ENCODE measurements around the gene ME1. TPM values are rescaled to one million over a fixed set of nuclear protein-coding genes. Genes with fewer than 3 reads are reported as not detected.

ME1 gene
- total and polyA plus RNA-seq, 2 of the 13 experiments (the other 11 are each of a cell fraction or from before 2014, with no cell fraction given): not detected

GRCh38 chr6:83182114-83182513, 248.7 kb downstream of the ME1 start:
- no peaks in the 10 kb centered on the region for H3K27me3 ChIP-seq (ENCODE audit: control insufficient read depth in 1 of 2, insufficient read depth in 2 of 2, low read length in 2 of 2)
- peaks cover 15 to 83% of the 10 kb centered on the region in 2 experiments for H3K36me3 ChIP-seq (replicated peaks in 1 of 2; ENCODE audit: control insufficient read depth in 1 of 2, insufficient read depth in 2 of 2, low read length in 2 of 2)
- H3K27ac ChIP-seq (ENCODE audit: extremely low read length, insufficient read depth, low read length): no peak overlapping the region
- CTCF ChIA-PET (ENCODE audit: low intra/inter-chr PET ratio, low total read pairs): no interaction called here
- H2AFZ ChIP-seq (ENCODE audit: low read length): no peak overlapping the region
- H3K9me3 ChIP-seq (ENCODE audit: low read length): no peaks in the 10 kb centered on the region
- BruUV-seq (replicated peaks): no TSS peak
- in situ Hi-C loops (cut with HindIII; ENCODE audit: extremely low pct_ligation_motif_present, low pct_unique_long_range_greater_than_20kb) (loop anchor here (25.0 kb wide), 1 partner anchor 945 kb away; the partner anchor contains the start of gene IBTK), intact Hi-C loops (cut with micrococcal nuclease; ENCODE audit: unreplicated experiment) (no loop called here)
- DNase-seq (ENCODE audit: low spot score): no peak
- no peak overlapping the region for H3K4me3 ChIP-seq (replicated peaks in 1 of 3; ENCODE audit: insufficient read depth in 1 of 3, low read depth in 2 of 3, low read length in 3 of 3)
- H3K4me2 ChIP-seq (ENCODE audit: low read depth, low read length): no peak overlapping the region
- POLR2A ChIA-PET: no interaction called here
- TF ChIP-seq CSRNP1 (CRISPR knock-in tag; IDR thresholded peaks at IDR 0.05): no peak
- TF ChIP-seq ATF7 (IDR thresholded peaks at IDR 0.05): peak; percentile 29; the same call in 1 of the 2 replicates
- TF ChIP-seq ATF7 (CRISPR knock-in tag; IDR thresholded peaks at IDR 0.05): no peak
- 0 out of 2 replicates have a peak, but pooled peaks have one; percentile 21 for TF ChIP-seq CREB1 (IDR thresholded peaks at IDR 0.05)
- no peak for TF ChIP-seq CREB1 (CRISPR knock-in tag; IDR thresholded peaks at IDR 0.05)
- TF ChIP-seq JARID2 (CRISPR knock-in tag; IDR thresholded peaks at IDR 0.05; ENCODE audit: insufficient replicate concordance): no peak
- H3K4me1 ChIP-seq (ENCODE audit: insufficient read depth, low read length): peaks cover 7% of the 10 kb centered on the region; the same call in 1 of the 2 replicates
- FAIRE-seq: no peak
- no peaks in the 10 kb centered on the region for H4K20me1 ChIP-seq (ENCODE audit: insufficient read depth, low read length)
- H3K79me2 ChIP-seq (ENCODE audit: insufficient read depth, low read length): peaks cover 8% of the 10 kb centered on the region
- no peak for ATAC-seq
- no peak overlapping the region for H3K9ac ChIP-seq (ENCODE audit: insufficient read depth, low read depth, low read length)
- 86% methylated on average over 1 of the region's 1 CpG for WGBS (ENCODE audit: low lambda C conversion rate)

- BruUV-seq (replicated peaks): no TSS peak
- in situ Hi-C loops (cut with HindIII; ENCODE audit: extremely low pct_ligation_motif_present, low pct_unique_long_range_greater_than_20kb): loop anchor here (25.0 kb wide), 1 partner anchor 943 kb away; the partner anchor contains the start of gene IBTK
- peaks cover 11 to 87% of the 10 kb centered on the region in 2 experiments for H3K36me3 ChIP-seq (replicated peaks in 1 of 2; ENCODE audit: control insufficient read depth in 1 of 2, insufficient read depth in 2 of 2, low read length in 2 of 2)
- no peaks in the 10 kb centered on the region for H3K27me3 ChIP-seq (ENCODE audit: control insufficient read depth in 1 of 2, insufficient read depth in 2 of 2, low read length in 2 of 2)
- TF ChIP-seq SNAI1 (CRISPR knock-in tag; IDR thresholded peaks at IDR 0.05; ENCODE audit: borderline replicate concordance): no peak
- TF ChIP-seq ZBTB37 (CRISPR knock-in tag; IDR thresholded peaks at IDR 0.05): no peak
- no peak for TF ChIP-seq CERS6 (CRISPR knock-in tag; IDR thresholded peaks at IDR 0.05)
- no peaks in the 10 kb centered on the region for H4K20me1 ChIP-seq (ENCODE audit: insufficient read depth, low read length)
- no peak overlapping the region for H3K27ac ChIP-seq (ENCODE audit: extremely low read length, insufficient read depth, low read length)
- DNase-seq (ENCODE audit: low spot score): no peak
- CTCF ChIA-PET (ENCODE audit: low intra/inter-chr PET ratio, low total read pairs): no interaction called here
- no peaks in the 10 kb centered on the region for H3K4me1 ChIP-seq (ENCODE audit: insufficient read depth, low read length)
- no peak overlapping the region for H3K4me3 ChIP-seq (replicated peaks in 1 of 3; ENCODE audit: insufficient read depth in 1 of 3, low read depth in 2 of 3, low read length in 3 of 3)
- H3K79me2 ChIP-seq (ENCODE audit: insufficient read depth, low read length): peaks cover 7% of the 10 kb centered on the region
- ATAC-seq: no peak
- POLR2A ChIA-PET: interaction anchor here (1.4 kb wide), 1 partner anchor 12 kb away, joined by 5 read pairs; the partner anchor contains the start of genes PGM3 and RWDD2A
- H2AFZ ChIP-seq (ENCODE audit: low read length): no peak overlapping the region
- no peaks in the 10 kb centered on the region for H3K9me3 ChIP-seq (ENCODE audit: low read length)
- H3K9ac ChIP-seq (ENCODE audit: insufficient read depth, low read depth, low read length): no peak overlapping the region
- no peak overlapping the region for H3K4me2 ChIP-seq (ENCODE audit: low read depth, low read length)
- FAIRE-seq: no peak
- intact Hi-C loops (cut with micrococcal nuclease; ENCODE audit: unreplicated experiment): no loop called here
Observed at GRCh38 chr6:83180426-83180950, 250.4 kb downstream of the ME1 start.
